Thyroid gland (tissue), 4 donors: ENCODE data around the gene PGBD5.

Experiments used
- CTCF ChIP-seq, 6 experiments: fragments of 200-600 bp in 3 of 6; fragments of 450-650 bp in 3 of 6; sonication (generic) in 3 of 6; IDR thresholded peaks; one replicate each; pipeline ENCODE4 v1.5.1; 2016 to 2019; ENCODE audit warnings: antibody characterized with exemption in 6 of 6, mild to moderate bottlenecking in 2 of 6, inconsistent platforms in 1 of 6, moderate library complexity in 1 of 6
- POLR2A ChIP-seq, 2 donors: fragments of 450-650 bp; IDR thresholded peaks; one replicate each; pipeline ENCODE4 v1.6.1; 2017; ENCODE audit warnings: antibody characterized with exemption in 2 of 2, mild to moderate bottlenecking in 2 of 2, moderate library complexity in 1 of 2

GRCh38 chr1:230416430-230416829, 9.7 kb downstream of the PGBD5 start:
- TF ChIP-seq CTCF (IDR thresholded peaks at IDR 0.05) (no peak), POLR2A (IDR thresholded peaks at IDR 0.05) (no peak)
